ENCODE results near the gene CDC42BPB. TPM values are rescaled to one million over a fixed set of nuclear protein-coding genes. Genes with fewer than 3 reads are reported as not detected.

Gene CDC42BPB
- total RNA-seq, 1 experiment from 2014 or later, result 96.9 TPM

GRCh38 chr14:103066399-103066798 is 9.1 kb upstream of the CDC42BPB start (continued):
- TF ChIP-seq ZNF532 (CRISPR knock-in tag; IDR thresholded peaks at IDR 0.05; ENCODE audit: borderline replicate concordance) (no peak), USF2 (CRISPR knock-in tag; IDR thresholded peaks at IDR 0.05) (no peak), ZNF317 (CRISPR knock-in tag; IDR thresholded peaks at IDR 0.05; ENCODE audit: borderline replicate concordance, low read depth) (no peak)

GRCh38 chr14:103065861-103066260 is 8.5 kb upstream of the CDC42BPB start:
- Mint-ChIP-seq H3K9me3 (no peaks in the 10 kb centered on the region), H3K27ac (no peak overlapping the region), H3K4me3 (no peak overlapping the region), H3K4me1 (peaks cover 5% of the 10 kb centered on the region), H3K36me3 (no peaks in the 10 kb centered on the region), H3K27me3 (ENCODE audit: low read depth) (no peaks in the 10 kb centered on the region)
- DNase-seq (ENCODE audit: low spot score) (no peak), ATAC-seq (no peak)
- ChIA-PET CTCF (interaction anchor here (1.1 to 2.0 kb wide), 4 partner anchors 9 to 229 kb away, joined by 3 to 7 read pairs (median 4); no protein-coding TSS in a partner anchor), POLR2A (no interaction called here)
- no peak for TF ChIP-seq GRHL2 (CRISPR knock-in tag; IDR thresholded peaks at IDR 0.05; ENCODE audit: insufficient replicate concordance, severe bottlenecking)
- no peak for TF ChIP-seq ESRRA (CRISPR knock-in tag; IDR thresholded peaks at IDR 0.05; ENCODE audit: borderline replicate concordance)
- TF ChIP-seq, protein P1, sequence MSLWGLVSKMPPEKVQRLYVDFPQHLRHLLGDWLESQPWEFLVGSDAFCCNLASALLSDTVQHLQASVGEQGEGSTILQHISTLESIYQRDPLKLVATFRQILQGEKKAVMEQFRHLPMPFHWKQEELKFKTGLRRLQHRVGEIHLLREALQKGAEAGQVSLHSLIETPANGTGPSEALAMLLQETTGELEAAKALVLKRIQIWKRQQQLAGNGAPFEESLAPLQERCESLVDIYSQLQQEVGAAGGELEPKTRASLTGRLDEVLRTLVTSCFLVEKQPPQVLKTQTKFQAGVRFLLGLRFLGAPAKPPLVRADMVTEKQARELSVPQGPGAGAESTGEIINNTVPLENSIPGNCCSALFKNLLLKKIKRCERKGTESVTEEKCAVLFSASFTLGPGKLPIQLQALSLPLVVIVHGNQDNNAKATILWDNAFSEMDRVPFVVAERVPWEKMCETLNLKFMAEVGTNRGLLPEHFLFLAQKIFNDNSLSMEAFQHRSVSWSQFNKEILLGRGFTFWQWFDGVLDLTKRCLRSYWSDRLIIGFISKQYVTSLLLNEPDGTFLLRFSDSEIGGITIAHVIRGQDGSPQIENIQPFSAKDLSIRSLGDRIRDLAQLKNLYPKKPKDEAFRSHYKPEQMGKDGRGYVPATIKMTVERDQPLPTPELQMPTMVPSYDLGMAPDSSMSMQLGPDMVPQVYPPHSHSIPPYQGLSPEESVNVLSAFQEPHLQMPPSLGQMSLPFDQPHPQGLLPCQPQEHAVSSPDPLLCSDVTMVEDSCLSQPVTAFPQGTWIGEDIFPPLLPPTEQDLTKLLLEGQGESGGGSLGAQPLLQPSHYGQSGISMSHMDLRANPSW (CRISPR knock-in tag; conservative IDR thresholded peaks at IDR 0.05; ENCODE audit: low read depth), result no peak
- TF ChIP-seq, protein P2, sequence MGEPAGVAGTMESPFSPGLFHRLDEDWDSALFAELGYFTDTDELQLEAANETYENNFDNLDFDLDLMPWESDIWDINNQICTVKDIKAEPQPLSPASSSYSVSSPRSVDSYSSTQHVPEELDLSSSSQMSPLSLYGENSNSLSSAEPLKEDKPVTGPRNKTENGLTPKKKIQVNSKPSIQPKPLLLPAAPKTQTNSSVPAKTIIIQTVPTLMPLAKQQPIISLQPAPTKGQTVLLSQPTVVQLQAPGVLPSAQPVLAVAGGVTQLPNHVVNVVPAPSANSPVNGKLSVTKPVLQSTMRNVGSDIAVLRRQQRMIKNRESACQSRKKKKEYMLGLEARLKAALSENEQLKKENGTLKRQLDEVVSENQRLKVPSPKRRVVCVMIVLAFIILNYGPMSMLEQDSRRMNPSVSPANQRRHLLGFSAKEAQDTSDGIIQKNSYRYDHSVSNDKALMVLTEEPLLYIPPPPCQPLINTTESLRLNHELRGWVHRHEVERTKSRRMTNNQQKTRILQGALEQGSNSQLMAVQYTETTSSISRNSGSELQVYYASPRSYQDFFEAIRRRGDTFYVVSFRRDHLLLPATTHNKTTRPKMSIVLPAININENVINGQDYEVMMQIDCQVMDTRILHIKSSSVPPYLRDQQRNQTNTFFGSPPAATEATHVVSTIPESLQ (CRISPR knock-in tag; IDR thresholded peaks at IDR 0.05), result no peak
- TF ChIP-seq CREM (CRISPR knock-in tag; IDR thresholded peaks at IDR 0.05), result no peak
- no peak for TF ChIP-seq SMAD4 (CRISPR knock-in tag; IDR thresholded peaks at IDR 0.05)
- TF ChIP-seq ETV6 (CRISPR knock-in tag; IDR thresholded peaks at IDR 0.05), result no peak
- no peak for TF ChIP-seq ZNF423 (CRISPR knock-in tag; IDR thresholded peaks at IDR 0.05)
- TF ChIP-seq CBFB (CRISPR knock-in tag; IDR thresholded peaks at IDR 0.05; ENCODE audit: low read depth), result no peak
- TF ChIP-seq ZNF263 (CRISPR knock-in tag; IDR thresholded peaks at IDR 0.05; ENCODE audit: low read depth), result no peak

DNA sequence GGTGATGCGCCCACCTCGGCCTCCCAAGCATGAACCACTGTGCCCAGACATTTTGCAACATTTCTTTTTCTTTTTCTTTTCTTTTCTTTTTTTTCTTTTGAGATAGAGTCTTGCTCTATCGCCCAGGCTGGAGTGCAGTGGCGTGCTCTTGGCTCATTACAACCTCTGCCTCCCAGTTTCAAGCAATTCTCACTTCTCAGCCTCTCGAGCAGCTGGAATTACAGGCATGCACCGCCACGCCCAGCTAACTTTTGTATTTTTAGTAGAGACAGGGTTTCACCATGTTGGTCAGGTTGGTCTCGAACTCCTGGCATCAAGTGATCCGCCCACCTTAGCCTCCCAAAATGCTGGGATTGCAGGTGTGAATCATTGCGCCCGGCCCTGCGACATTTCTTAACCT is 7.6 kb upstream of the CDC42BPB start:
- H3K36me3 Mint-ChIP-seq, result no peaks in the 10 kb centered on the region
- DNase-seq (ENCODE audit: low spot score), result no peak
- ChIA-PET POLR2A (no interaction called here), CTCF (interaction anchor here (1.1 to 2.0 kb wide), 3 partner anchors 10 to 230 kb away, joined by 3 to 7 read pairs (median 4); no protein-coding TSS in a partner anchor)
- ATAC-seq, result no peak
- no peaks in the 10 kb centered on the region; the same call in 1 of the 2 replicates for H3K27me3 Mint-ChIP-seq (ENCODE audit: low read depth)
- H3K27ac Mint-ChIP-seq, result no peak overlapping the region
- peaks cover 5% of the 10 kb centered on the region for H3K4me1 Mint-ChIP-seq
- H3K4me3 Mint-ChIP-seq, result no peak overlapping the region
- no peaks in the 10 kb centered on the region for H3K9me3 Mint-ChIP-seq
- TF ChIP-seq, protein P3, sequence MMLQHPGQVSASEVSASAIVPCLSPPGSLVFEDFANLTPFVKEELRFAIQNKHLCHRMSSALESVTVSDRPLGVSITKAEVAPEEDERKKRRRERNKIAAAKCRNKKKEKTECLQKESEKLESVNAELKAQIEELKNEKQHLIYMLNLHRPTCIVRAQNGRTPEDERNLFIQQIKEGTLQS (CRISPR knock-in tag; conservative IDR thresholded peaks at IDR 0.05), result no peak
- TF ChIP-seq CREM (CRISPR knock-in tag; IDR thresholded peaks at IDR 0.05) (no peak), E2F5 (CRISPR knock-in tag; IDR thresholded peaks at IDR 0.05) (no peak), CBFB (CRISPR knock-in tag; IDR thresholded peaks at IDR 0.05; ENCODE audit: low read depth) (no peak), EMX1 (CRISPR knock-in tag; IDR thresholded peaks at IDR 0.05) (no peak), HMGA2 (CRISPR knock-in tag; IDR thresholded peaks at IDR 0.05) (no peak), HMGXB4 (CRISPR knock-in tag; IDR thresholded peaks at IDR 0.05) (no peak)
- TF ChIP-seq, protein P4, sequence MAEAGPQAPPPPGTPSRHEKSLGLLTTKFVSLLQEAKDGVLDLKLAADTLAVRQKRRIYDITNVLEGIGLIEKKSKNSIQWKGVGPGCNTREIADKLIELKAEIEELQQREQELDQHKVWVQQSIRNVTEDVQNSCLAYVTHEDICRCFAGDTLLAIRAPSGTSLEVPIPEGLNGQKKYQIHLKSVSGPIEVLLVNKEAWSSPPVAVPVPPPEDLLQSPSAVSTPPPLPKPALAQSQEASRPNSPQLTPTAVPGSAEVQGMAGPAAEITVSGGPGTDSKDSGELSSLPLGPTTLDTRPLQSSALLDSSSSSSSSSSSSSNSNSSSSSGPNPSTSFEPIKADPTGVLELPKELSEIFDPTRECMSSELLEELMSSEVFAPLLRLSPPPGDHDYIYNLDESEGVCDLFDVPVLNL (CRISPR knock-in tag; IDR thresholded peaks at IDR 0.05; ENCODE audit: borderline replicate concordance, low read depth), result no peak

All from WTC11 (cell line).